Muscle of back (tissue), 11 donors: ENCODE measurements around the gene FHL1. TPM values are rescaled to one million over a fixed set of nuclear protein-coding genes. Genes with fewer than 3 reads are reported as not detected.

ENCODE experiments used
- DNase-seq, 3 donors: peaks; one replicate each; pipeline versions ENCODE4 v3.0.0 to v3.0.0-alpha.2; 2013
- polyA plus RNA-seq, 10 donors: library from polyadenylated mRNA; unstranded; fragments of 120-200 nt; gene quantifications; one replicate each; pipeline ENCODE4 v1.2.1, GENCODE V29; 2013; ENCODE audit not compliant: insufficient read length in 10 of 10

The FHL1 gene
- polyA plus RNA-seq, 10 donors, result 815 to 2,378 (median 1,734) TPM

GRCh38 chrX:136246201-136246600 is 98.9 kb downstream of the FHL1 start:
- DNase-seq, result no peak

GRCh38 chrX:136250191-136251040 is 103.1 kb downstream of the FHL1 start:
- DNase-seq, result peak in 1 of 3 donors; percentile 75

- DNase-seq, result peak in 2 of 3 donors; percentile 67 to 80
Measured at GRCh38 chrX:136251041-136251991, 104.0 kb downstream of the FHL1 start, which contains the start of gene MAP7D3. Gene MAP7D3 (minus strand): TSS chrX:136251400. CDS start chrX:136251358, 42 bp downstream.

GRCh38 chrX:136255541-136255940 is 108.2 kb downstream of the FHL1 start:
- DNase-seq, result peak in 1 of 3 donors; percentile 59

- peak in 1 of 3 donors; percentile 65 for DNase-seq
Measured at GRCh38 chrX:136256026-136256425, 108.7 kb downstream of the FHL1 start.

GRCh38 chrX:136258951-136259350 is 111.6 kb downstream of the FHL1 start:
- no peak for DNase-seq

- peak; percentile 55 to 76 (median 67) for DNase-seq
Measured at GRCh38 chrX:136259543-136259942, 112.2 kb downstream of the FHL1 start.

- DNase-seq, result peak in 2 of 3 donors; percentile 40 to 88
Measured at GRCh38 chrX:136260776-136261175, 113.4 kb downstream of the FHL1 start.

Other genes starting within 250 kb of the FHL1 start
- 10 to 100 TPM; 16.5 to 22.3 (median 20.2) TPM for gene MMGT1, start 173.5 kb upstream of the FHL1 start, polyA plus RNA-seq
- 1 to 10 TPM; 6.9 to 9.4 (median 8.7) TPM for gene SLC9A6, start 162.1 kb upstream of the FHL1 start, polyA plus RNA-seq
- 10 to 100 TPM; 13.4 to 22.0 (median 17.4) TPM for gene MAP7D3, start 103.9 kb downstream of the FHL1 start, polyA plus RNA-seq
- gene ADGRG4, start 153.4 kb downstream of the FHL1 start, polyA plus RNA-seq, result under 1 TPM in 6 of 10 donors, not detected in 4; 0.01 to 0.05 (median 0.02) TPM